Activated naive CD8-positive, alpha-beta T cell treated with anti-CD3 and anti-CD28 coated beads, Interleukin-2, amount 50 U/mL, for 24 hours (primary cell): ENCODE data around the gene ASS1.
A peak's percentile ranks its signal among the peaks of the same experiment; 100 is the strongest.

Experiments
- ATAC-seq: fragments of 150-1000 bp; cut with Tn5 transposase; one replicate; pipeline ENCODE4 v1.10.0; 2021
- DNase-seq: peaks from one replicate; pipeline ENCODE4 v3.0.0; 2021
- H3K27ac Mint-ChIP-seq: one replicate; pipeline ENCODE4 v1.8.0; 2021; ENCODE audit warnings: mild to moderate bottlenecking, mixed read lengths
- H3K27me3 Mint-ChIP-seq: one replicate; pipeline ENCODE4 v1.8.0; 2021; ENCODE audit warnings: mixed read lengths
- H3K36me3 Mint-ChIP-seq: one replicate; pipeline ENCODE4 v1.8.0; 2021; ENCODE audit warnings: low read depth, mixed read lengths
- H3K4me1 Mint-ChIP-seq: one replicate; pipeline ENCODE4 v1.8.0; 2021; ENCODE audit warnings: mixed read lengths
- H3K4me3 Mint-ChIP-seq: one replicate; pipeline ENCODE4 v1.8.0; 2021; ENCODE audit warnings: mild to moderate bottlenecking, moderate library complexity, mixed read lengths
- H3K9me3 Mint-ChIP-seq: one replicate; pipeline ENCODE4 v1.8.0; 2021; ENCODE audit warnings: mixed read lengths

ASS1 gene

GRCh38 chr9:130450344-130451003 is 5.7 kb downstream of the ASS1 start:
- Mint-ChIP-seq H3K4me1 (peaks cover 9% of the 10 kb centered on the region), H3K36me3 (no peaks in the 10 kb centered on the region), H3K27me3 (peaks cover 36% of the 10 kb centered on the region), H3K9me3 (no peaks in the 10 kb centered on the region), H3K27ac (no peak overlapping the region), H3K4me3 (no peak overlapping the region)
- no peak for DNase-seq
- ATAC-seq, result no peak

- H3K36me3 Mint-ChIP-seq, result no peaks in the 10 kb centered on the region
- H3K27me3 Mint-ChIP-seq, result peaks cover 31% of the 10 kb centered on the region
- H3K4me3 Mint-ChIP-seq, result no peak overlapping the region
- DNase-seq (no peak), ATAC-seq (no peak)
- no peaks in the 10 kb centered on the region for H3K9me3 Mint-ChIP-seq
- peaks cover 7% of the 10 kb centered on the region for H3K4me1 Mint-ChIP-seq
- no peak overlapping the region for H3K27ac Mint-ChIP-seq
Observed at GRCh38 chr9:130451004-130451390, 6.2 kb downstream of the ASS1 start.

- ATAC-seq, result no peak
- no peak overlapping the region for H3K4me3 Mint-ChIP-seq
- H3K9me3 Mint-ChIP-seq, result no peaks in the 10 kb centered on the region
- peak; percentile 34 for DNase-seq
- no peak overlapping the region for H3K27ac Mint-ChIP-seq
- peaks cover 5% of the 10 kb centered on the region for H3K4me1 Mint-ChIP-seq
- no peaks in the 10 kb centered on the region for H3K36me3 Mint-ChIP-seq
- peaks cover 25% of the 10 kb centered on the region for H3K27me3 Mint-ChIP-seq
Observed at GRCh38 chr9:130451509-130452388, 7.0 kb downstream of the ASS1 start.

- no peaks in the 10 kb centered on the region for H3K36me3 Mint-ChIP-seq
- DNase-seq (no peak), ATAC-seq (no peak)
- H3K9me3 Mint-ChIP-seq, result no peaks in the 10 kb centered on the region
- no peak overlapping the region for H3K4me3 Mint-ChIP-seq
- peaks cover 4% of the 10 kb centered on the region for H3K4me1 Mint-ChIP-seq
- peaks cover 21% of the 10 kb centered on the region for H3K27me3 Mint-ChIP-seq
- no peak overlapping the region for H3K27ac Mint-ChIP-seq
Observed at GRCh38 chr9:130452835-130453234, 8.1 kb downstream of the ASS1 start.

- DNase-seq (no peak), ATAC-seq (no peak)
- no peaks in the 10 kb centered on the region for H3K4me1 Mint-ChIP-seq
- peaks cover 18% of the 10 kb centered on the region for H3K27me3 Mint-ChIP-seq
- no peaks in the 10 kb centered on the region for H3K36me3 Mint-ChIP-seq
- no peak overlapping the region for H3K4me3 Mint-ChIP-seq
- H3K27ac Mint-ChIP-seq, result no peak overlapping the region
- no peaks in the 10 kb centered on the region for H3K9me3 Mint-ChIP-seq
Observed at GRCh38 chr9:130453487-130453886, 8.7 kb downstream of the ASS1 start.

- no peak for ATAC-seq
- Mint-ChIP-seq H3K36me3 (no peaks in the 10 kb centered on the region), H3K27ac (no peak overlapping the region), H3K27me3 (peaks cover 21% of the 10 kb centered on the region), H3K4me1 (no peaks in the 10 kb centered on the region), H3K9me3 (no peaks in the 10 kb centered on the region), H3K4me3 (no peak overlapping the region)
- DNase-seq, result no peak
Observed at GRCh38 chr9:130454096-130454811, 9.5 kb downstream of the ASS1 start.

GRCh38 chr9:130454812-130455325 is 10.1 kb downstream of the ASS1 start:
- no peaks in the 10 kb centered on the region for H3K36me3 Mint-ChIP-seq
- ATAC-seq (no peak), DNase-seq (no peak)
- peaks cover 17% of the 10 kb centered on the region for H3K27me3 Mint-ChIP-seq
- no peaks in the 10 kb centered on the region for H3K4me1 Mint-ChIP-seq
- H3K9me3 Mint-ChIP-seq, result no peaks in the 10 kb centered on the region
- no peak overlapping the region for H3K27ac Mint-ChIP-seq
- H3K4me3 Mint-ChIP-seq, result no peak overlapping the region

GRCh38 chr9:130458027-130458803 is 13.5 kb downstream of the ASS1 start:
- H3K36me3 Mint-ChIP-seq, result no peaks in the 10 kb centered on the region
- H3K9me3 Mint-ChIP-seq, result no peaks in the 10 kb centered on the region
- peaks cover 21% of the 10 kb centered on the region for H3K27me3 Mint-ChIP-seq
- DNase-seq (no peak), ATAC-seq (no peak)
- no peak overlapping the region for H3K4me3 Mint-ChIP-seq
- no peak overlapping the region for H3K27ac Mint-ChIP-seq
- H3K4me1 Mint-ChIP-seq, result no peaks in the 10 kb centered on the region

GRCh38 chr9:130458804-130459067 is 14.0 kb downstream of the ASS1 start:
- no peaks in the 10 kb centered on the region for H3K36me3 Mint-ChIP-seq
- H3K9me3 Mint-ChIP-seq, result no peaks in the 10 kb centered on the region
- H3K27me3 Mint-ChIP-seq, result peaks cover 18% of the 10 kb centered on the region
- ATAC-seq (no peak), DNase-seq (no peak)
- H3K4me3 Mint-ChIP-seq, result no peak overlapping the region
- H3K4me1 Mint-ChIP-seq, result no peaks in the 10 kb centered on the region
- no peak overlapping the region for H3K27ac Mint-ChIP-seq

GRCh38 chr9:130459151-130459550 is 14.4 kb downstream of the ASS1 start:
- no peaks in the 10 kb centered on the region for H3K36me3 Mint-ChIP-seq
- peaks cover 18% of the 10 kb centered on the region for H3K27me3 Mint-ChIP-seq
- H3K4me1 Mint-ChIP-seq, result no peaks in the 10 kb centered on the region
- no peak overlapping the region for H3K27ac Mint-ChIP-seq
- ATAC-seq (no peak), DNase-seq (no peak)
- no peaks in the 10 kb centered on the region for H3K9me3 Mint-ChIP-seq
- no peak overlapping the region for H3K4me3 Mint-ChIP-seq

GRCh38 chr9:130459941-130460669 is 15.3 kb downstream of the ASS1 start:
- no peak for ATAC-seq
- no peak overlapping the region for H3K27ac Mint-ChIP-seq
- no peaks in the 10 kb centered on the region for H3K9me3 Mint-ChIP-seq

GRCh38 chr9:130461218-130461630 is 16.5 kb downstream of the ASS1 start:
- H3K9me3 Mint-ChIP-seq, result no peaks in the 10 kb centered on the region
- peaks cover 19% of the 10 kb centered on the region for H3K27me3 Mint-ChIP-seq
- H3K4me3 Mint-ChIP-seq, result no peak overlapping the region
- H3K36me3 Mint-ChIP-seq, result no peaks in the 10 kb centered on the region
- ATAC-seq, result peak; percentile 34
- peak; percentile 80 for DNase-seq
- H3K4me1 Mint-ChIP-seq, result no peaks in the 10 kb centered on the region
- no peak overlapping the region for H3K27ac Mint-ChIP-seq

More at GRCh38 chr9:130459941-130460669, 15.3 kb downstream of the ASS1 start:
- Mint-ChIP-seq H3K27me3 (peaks cover 18% of the 10 kb centered on the region), H3K36me3 (no peaks in the 10 kb centered on the region), H3K4me3 (no peak overlapping the region), H3K4me1 (no peaks in the 10 kb centered on the region)
- DNase-seq, result no peak

GRCh38 chr9:130461731-130462130 is 17.0 kb downstream of the ASS1 start:
- H3K4me3 Mint-ChIP-seq, result no peak overlapping the region
- H3K27me3 Mint-ChIP-seq, result peaks cover 21% of the 10 kb centered on the region
- H3K4me1 Mint-ChIP-seq, result no peaks in the 10 kb centered on the region
- no peaks in the 10 kb centered on the region for H3K9me3 Mint-ChIP-seq
- ATAC-seq (no peak), DNase-seq (no peak)
- no peaks in the 10 kb centered on the region for H3K36me3 Mint-ChIP-seq
- H3K27ac Mint-ChIP-seq, result no peak overlapping the region
